K562 (cell line): ENCODE results near the gene RAB6B. TPM values are rescaled to one million over a fixed set of nuclear protein-coding genes. Genes with fewer than 3 reads are reported as not detected.

ENCODE experiments used
- ATAC-seq: fragments of 200-7000 bp; cut with Tn5 transposase; 3 replicates; pipeline ENCODE4 v1.9.1; 2020; ENCODE audit warnings: moderate library complexity
- BruUV-seq: library from RNA; stranded (reverse); fragments of 400-500 nt; replicated peaks from 2 replicates; lab custom pipeline; 2021; lab: Mats Ljungman, UMichigan
- CTCF ChIA-PET: fragments of 300-600 bp; formaldehyde crosslinking; extraction: SDS; loops from one replicate; lab custom pipeline; 2021; ENCODE audit warnings: low intra/inter-chr PET ratio; lab: Yijun Ruan, JAX
- POLR2A ChIA-PET: fragments of 300-600, 350-650 bp; sonication (Branson Sonifier 250); formaldehyde crosslinking; extraction: SDS; loops from one replicate; lab custom pipeline; 2021; ENCODE audit warnings: antibody characterized with exemption, inconsistent platforms; lab: Yijun Ruan, JAX
- DNase-seq, 4 experiments: peaks; one replicate each; pipeline versions ENCODE4 v3.0.0 to v3.0.0-alpha.2; 2011 to 2018; ENCODE audit warnings: low spot score in 3 of 4, mixed read lengths in 3 of 4; ENCODE audit errors: extremely low read depth in 1 of 4
- FAIRE-seq: peaks from 2 replicates; lab custom pipeline; 2011; peaks lifted over from hg19 to GRCh38; lab: Jason Lieb, UNC
- H2AFZ ChIP-seq: 2 replicates; pipeline ENCODE4 v1.6.0; 2011; ENCODE audit warnings: low read depth, low read length, control low read depth, inconsistent platforms
- H3K27ac ChIP-seq: fragments of 200-600 bp; 3 replicates; pipeline ENCODE4 v1.8.0; 2011; ENCODE audit warnings: low read depth, mild to moderate bottlenecking, control low read depth, inconsistent platforms, low read length, moderate library complexity, mixed read lengths; ENCODE audit errors: extremely low read depth
- H3K27me3 ChIP-seq, 2 experiments: fragments of 300-600 bp in 1 of 2; 2 replicates in 1 of 2; 3 replicates in 1 of 2; pipeline versions ENCODE4 v1.6.0 to v1.8.0; 2011; ENCODE audit warnings: inconsistent platforms in 2 of 2, low read length in 2 of 2, mild to moderate bottlenecking in 1 of 2, mixed read lengths in 1 of 2, moderate library complexity in 1 of 2; ENCODE audit not compliant: control insufficient read depth in 2 of 2, insufficient read depth in 2 of 2
- H3K36me3 ChIP-seq: fragments of 300-600 bp; 3 replicates; pipeline ENCODE4 v1.8.0; 2011; ENCODE audit warnings: mild to moderate bottlenecking, low read length, inconsistent platforms; ENCODE audit not compliant: control insufficient read depth, insufficient read depth
- H3K4me1 ChIP-seq, 2 experiments: fragments of 200-600 bp in 1 of 2; replicated peaks in 1 of 2; 2 replicates in 1 of 2; 3 replicates in 1 of 2; pipeline versions ENCODE4 v1.5.1 to v1.8.0; 2011; ENCODE audit warnings: inconsistent platforms in 2 of 2, low read length in 2 of 2, mild to moderate bottlenecking in 1 of 2, mixed read lengths in 1 of 2, moderate library complexity in 1 of 2; ENCODE audit not compliant: control insufficient read depth in 2 of 2, insufficient read depth in 2 of 2
- H3K4me2 ChIP-seq: 2 replicates; pipeline ENCODE4 v1.6.1; 2011; ENCODE audit warnings: low read length, control low read depth, inconsistent platforms, mixed read lengths; ENCODE audit not compliant: insufficient read depth
- H3K4me3 ChIP-seq: fragments of 200-600 bp; sonication (generic), shearing (Covaris generic); 2 replicates; pipeline ENCODE4 v1.5.1; 2016; ENCODE audit warnings: control low read depth, inconsistent platforms
- H3K79me2 ChIP-seq: fragments of 200-600 bp; 3 replicates; pipeline ENCODE4 v1.8.0; 2011; ENCODE audit warnings: low read length, inconsistent platforms; ENCODE audit not compliant: control insufficient read depth, insufficient read depth
- H3K9ac ChIP-seq, 2 experiments: 2 replicates each; pipeline versions ENCODE4 v1.6.0 to v1.6.1; 2011; ENCODE audit warnings: low read depth in 2 of 2, low read length in 2 of 2, control low read depth in 1 of 2, inconsistent platforms in 1 of 2, mild to moderate bottlenecking in 1 of 2, mixed read lengths in 1 of 2; ENCODE audit not compliant: insufficient read depth in 1 of 2
- H3K9me1 ChIP-seq: one replicate; pipeline ENCODE4 v1.6.0; 2011; ENCODE audit warnings: inconsistent platforms, mild to moderate bottlenecking, low read length, moderate library complexity; ENCODE audit not compliant: control insufficient read depth, insufficient read depth
- H3K9me3 ChIP-seq: replicated peaks from 2 replicates; pipeline ENCODE4 v1.5.1; 2011; ENCODE audit warnings: low read depth, low read length, inconsistent platforms; ENCODE audit not compliant: control insufficient read depth, insufficient read depth
- H4K20me1 ChIP-seq: replicated peaks from 2 replicates; pipeline ENCODE4 v1.6.1; 2011; ENCODE audit warnings: low read length, inconsistent platforms, mixed read lengths; ENCODE audit not compliant: control insufficient read depth, insufficient read depth
- ATF1 ChIP-seq, 2 experiments: fragments of 450-650 bp in 1 of 2; IDR thresholded peaks; 2 replicates each; pipeline ENCODE4 v1.6.1; 2016; ENCODE audit warnings: missing compliant biosample characterization in 1 of 2, missing genetic modification characterization in 1 of 2
- PURB ChIP-seq: sonication (generic); formaldehyde crosslinking; IDR thresholded peaks from 2 replicates; pipeline ENCODE4 v1.9.0; 2021; ENCODE audit warnings: low read depth, mild to moderate bottlenecking, missing genetic modification reagents
- RBM17 ChIP-seq: fragments of 200-400 bp; formaldehyde crosslinking; IDR thresholded peaks from 2 replicates; pipeline ENCODE4 v1.6.1; 2017; ENCODE audit warnings: low read depth, mild to moderate bottlenecking, low read length, borderline replicate concordance
- RBM25 ChIP-seq: fragments of 200-400 bp; formaldehyde crosslinking; IDR thresholded peaks from 2 replicates; pipeline ENCODE4 v1.6.1; 2018; ENCODE audit warnings: low read length, low read depth, moderate library complexity; ENCODE audit not compliant: severe bottlenecking
- ZNF239 ChIP-seq: fragments of 250-450 bp; sonication (Bioruptor Pico); IDR thresholded peaks from 2 replicates; pipeline ENCODE4 v1.4.0; 2020; ENCODE audit warnings: mild to moderate bottlenecking
- WGBS: fragments of 100-300 bp; shearing (Covaris generic); methylation state at CpG from one replicate; pipeline ENCODE4 v1.1.6; 2016; ENCODE audit warnings: low coverage, mixed read lengths; ENCODE audit not compliant: insufficient coverage; ENCODE audit errors: missing lambda C conversion rate; 5-methylcytosine and 5-hydroxymethylcytosine counted together
- in situ Hi-C: fragments of 300-500 bp; cut with MboI; formaldehyde crosslinking; loops from 4 replicates; pipeline ENCODE4 v1.15.0; 2018; ENCODE audit warnings: inconsistent platforms, mixed read lengths
- intact Hi-C: fragments of 100-400 bp; cut with micrococcal nuclease; formaldehyde crosslinking; loops from 2 replicates; pipeline ENCODE4 v1.14.2; 2022
- polyA plus RNA-seq, 8 experiments: library from polyadenylated mRNA; depleted of rRNA in 4 of 8; stranded (reverse) in 5 of 8; unstranded in 3 of 8; fragments of >200 nt; fragmentation: Nextera tagmentation in 2 of 8; fragmentation: Illumina TruSeq in 1 of 8; extraction: Ambion mirVana in 2 of 8; extraction: Trizol in 1 of 8; gene quantifications; 2 replicates each; pipeline versions ENCODE4 v1.2.1 to v1.2.3, GENCODE V29; 2011 to 2014; ENCODE audit warnings: inconsistent platforms in 1 of 8, missing spikeins in 1 of 8
- total RNA-seq, 7 experiments: library from RNA; depleted of rRNA in 6 of 7; stranded (reverse); fragments of >200 nt in 6 of 7; fragmentation: Illumina TruSeq in 2 of 7; extraction: Trizol in 2 of 7; gene quantifications; 2 replicates each; pipeline versions ENCODE4 v1.2.1 to v1.2.3, GENCODE V29; 2011 to 2021; ENCODE audit warnings: low replicate concordance in 1 of 7

The RAB6B gene
- total and polyA plus RNA-seq, 9 of the 15 experiments (the other 6 are each of a cell fraction or from before 2014, with no cell fraction given), result 0.60 to 18.1 (median 1.5) TPM

DNA sequence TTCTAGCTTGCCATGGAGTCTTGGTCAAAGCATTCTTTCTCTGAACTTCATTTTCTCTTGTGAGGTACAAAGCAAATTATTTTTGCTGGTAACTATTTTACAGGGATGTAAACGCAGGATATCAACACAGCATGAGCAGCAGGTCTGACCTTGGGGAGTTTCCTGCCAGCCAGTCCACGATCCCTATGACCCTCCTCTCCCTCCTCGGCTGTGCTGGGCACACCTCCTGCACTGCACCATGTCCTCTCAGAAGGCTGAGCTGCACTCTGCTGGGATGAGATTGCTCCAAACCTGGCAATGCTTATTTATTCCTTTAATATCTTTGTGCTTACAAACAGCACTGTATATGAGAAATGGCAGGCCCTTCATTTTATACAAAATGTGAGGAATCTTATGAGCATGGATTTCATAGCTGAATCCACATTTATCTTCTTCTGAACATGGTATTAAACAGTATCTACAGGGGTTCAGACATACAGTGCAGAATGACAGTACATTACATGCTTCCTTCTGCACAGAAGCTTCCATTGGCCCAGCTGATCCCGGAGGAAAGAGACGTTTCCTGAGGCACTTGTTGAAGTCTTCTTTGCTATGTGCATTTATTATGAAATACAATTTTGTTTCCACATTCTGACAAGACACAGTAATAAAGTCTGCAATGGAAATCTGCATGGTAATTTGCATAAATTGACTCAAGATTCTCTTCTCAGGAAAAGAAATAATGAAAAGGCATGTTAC, 41.2 kb downstream of the RAB6B start (continued):
- TF ChIP-seq PURB (CRISPR knock-in tag), result no peak
- TF ChIP-seq ATF1 (CRISPR knock-in tag; IDR thresholded peaks at IDR 0.05), result no peak
- no peak for TF ChIP-seq ATF1 (tag; IDR thresholded peaks at IDR 0.05)
- TF ChIP-seq RBM25, result no peak

DNA sequence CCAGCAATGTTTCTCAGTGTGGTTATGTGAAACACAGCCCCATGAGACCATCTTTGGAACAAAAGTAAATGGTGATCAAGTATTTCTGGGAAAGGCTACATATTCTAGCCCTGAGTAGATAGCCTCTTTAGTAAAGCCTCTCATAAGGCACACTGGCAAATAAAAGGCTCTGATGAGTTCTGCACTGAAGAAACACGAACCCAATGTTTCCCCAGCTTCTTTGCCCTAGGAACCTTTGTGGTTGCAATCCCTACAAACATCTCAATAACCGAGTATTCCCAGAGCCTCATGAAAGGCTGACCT, 41.8 kb downstream of the RAB6B start:
- FAIRE-seq (no peak), DNase-seq (no peak), ATAC-seq (no peak)
- H3K79me2 ChIP-seq, result no peaks in the 10 kb centered on the region; the same call in 2 of the 3 replicates
- H3K27ac ChIP-seq, result peak overlapping the region; percentile 28; the same call in 1 of the 3 replicates
- in situ Hi-C loops (no loop called here), intact Hi-C loops (no loop called here)
- no peak overlapping the region for H3K4me3 ChIP-seq
- H3K36me3 ChIP-seq, result no peaks in the 10 kb centered on the region
- H3K27me3 ChIP-seq, result no peaks in the 10 kb centered on the region
- H3K9me1 ChIP-seq, result no peaks in the 10 kb centered on the region
- CTCF ChIA-PET, result no interaction called here
- H2AFZ ChIP-seq, result peak overlapping the region; percentile 27; the same call in 1 of the 2 replicates
- BruUV-seq, result no TSS peak
- H3K4me2 ChIP-seq, result no peak overlapping the region
- POLR2A ChIA-PET, result interaction anchor here (0.7 to 1.9 kb wide), 5 partner anchors 11 to 40 kb away, joined by 3 to 5 read pairs (median 4); no protein-coding TSS in a partner anchor
- WGBS, result 51% methylated on average over 2 of the region's 2 CpGs
- no peaks in the 10 kb centered on the region for H3K9me3 ChIP-seq
- H3K9ac ChIP-seq, result no peak overlapping the region
- H3K4me1 ChIP-seq, result peaks cover 22 to 65% of the 10 kb centered on the region in 2 experiments; a peak in 4 of 5 replicates
- no peaks in the 10 kb centered on the region for H4K20me1 ChIP-seq
- TF ChIP-seq RBM17, result no peak
- TF ChIP-seq ZNF239 (CRISPR knock-in tag), result peak; percentile 91
